Measurements from ENCODE around the gene KBTBD2. TPM values are rescaled to one million over a fixed set of nuclear protein-coding genes. Genes with fewer than 3 reads are reported as not detected.
"Not testable (repeated sequence)": the region's sequence is repeated elsewhere in the genome, so short reads cannot be mapped to it uniquely, and the experiment has no call there.

The KBTBD2 gene
- total RNA-seq, 1 donor from 2014 or later = 52.5 TPM

DNA sequence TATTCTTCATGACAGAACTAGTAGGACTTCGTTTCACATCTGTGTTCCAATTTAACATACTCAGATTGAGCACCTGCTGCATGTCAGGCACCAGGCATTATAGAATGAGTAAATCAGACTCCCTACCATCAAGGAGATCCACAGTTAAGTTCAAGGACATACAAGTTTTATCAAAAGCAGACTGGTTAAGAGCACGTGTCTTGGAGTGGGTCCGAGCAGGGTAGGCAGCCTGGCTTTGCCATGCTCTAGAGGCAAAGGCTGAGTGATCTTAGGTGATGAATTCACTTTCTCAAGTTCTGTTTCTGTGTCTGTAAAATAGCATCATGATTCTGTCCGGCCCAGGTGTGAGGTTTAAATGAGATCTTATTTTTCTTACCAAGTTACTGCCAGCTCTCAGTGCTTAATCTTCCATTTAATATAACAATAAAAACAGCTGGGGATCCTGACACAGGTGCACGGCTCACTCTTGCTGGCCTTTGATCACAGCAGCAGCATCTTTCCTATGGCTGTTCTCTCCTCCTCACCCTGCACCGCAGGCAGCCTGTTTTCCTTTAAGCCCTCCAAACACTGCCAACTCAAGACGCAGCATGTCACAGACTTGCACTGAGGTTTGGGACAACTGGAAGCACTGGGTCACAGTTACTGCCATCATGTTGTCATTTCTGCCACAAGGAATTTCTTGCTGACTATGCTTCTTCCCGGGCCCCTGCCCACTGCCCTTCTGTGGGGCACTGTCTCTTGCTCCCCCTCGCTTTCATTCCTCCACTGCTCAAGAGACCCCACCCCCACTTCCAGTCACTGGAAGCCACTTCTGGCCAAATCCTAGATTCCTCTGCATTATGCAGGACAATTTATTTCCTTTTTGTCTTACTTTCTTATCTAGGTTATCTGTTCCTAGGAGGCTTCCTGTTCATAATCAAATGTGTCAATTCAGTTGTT is 35.5 kb downstream of the KBTBD2 start:
- DNase-seq (ENCODE audit: low read depth) = not testable (repeated sequence)

DNA sequence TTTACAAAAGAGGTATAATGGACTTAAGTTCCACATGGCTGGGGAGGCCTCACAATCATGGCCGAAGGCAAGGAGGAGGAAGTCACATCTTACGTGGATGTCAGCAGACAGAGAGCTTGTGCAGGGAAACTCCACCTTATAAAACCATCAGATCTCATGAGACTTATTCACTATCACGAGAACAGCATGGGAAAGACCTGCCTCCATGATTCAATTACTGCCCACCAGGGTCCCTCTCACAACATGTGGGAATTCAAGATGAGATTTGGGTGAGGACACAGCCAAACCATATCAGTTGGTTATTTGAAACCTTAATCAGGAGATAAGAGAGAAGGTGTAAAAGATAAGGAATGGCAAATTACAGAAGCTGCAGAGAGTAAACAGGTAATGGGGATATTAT is 40.9 kb downstream of the KBTBD2 start:
- DNase-seq (ENCODE audit: low read depth) = not testable (repeated sequence)

DNA sequence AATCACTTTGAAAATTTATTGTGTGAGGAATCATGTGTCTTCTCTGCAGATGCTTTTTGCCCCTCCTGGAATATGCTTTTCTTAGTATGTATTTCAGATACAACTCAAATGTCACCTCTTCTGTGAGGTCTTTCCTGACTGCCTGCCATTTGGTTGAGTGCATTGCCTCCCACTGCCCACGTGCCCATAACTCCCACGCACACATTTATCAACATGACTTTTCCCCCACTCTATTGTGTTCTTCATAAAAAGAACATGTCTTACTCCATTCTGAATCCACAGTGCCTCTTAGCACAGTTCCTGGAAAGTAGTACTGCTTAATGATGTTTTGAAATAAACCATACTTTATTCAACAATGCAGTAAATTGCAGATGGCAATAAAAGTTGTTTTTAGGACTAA is 42.9 kb downstream of the KBTBD2 start:
- not testable (repeated sequence) for DNase-seq (ENCODE audit: low read depth)

DNA sequence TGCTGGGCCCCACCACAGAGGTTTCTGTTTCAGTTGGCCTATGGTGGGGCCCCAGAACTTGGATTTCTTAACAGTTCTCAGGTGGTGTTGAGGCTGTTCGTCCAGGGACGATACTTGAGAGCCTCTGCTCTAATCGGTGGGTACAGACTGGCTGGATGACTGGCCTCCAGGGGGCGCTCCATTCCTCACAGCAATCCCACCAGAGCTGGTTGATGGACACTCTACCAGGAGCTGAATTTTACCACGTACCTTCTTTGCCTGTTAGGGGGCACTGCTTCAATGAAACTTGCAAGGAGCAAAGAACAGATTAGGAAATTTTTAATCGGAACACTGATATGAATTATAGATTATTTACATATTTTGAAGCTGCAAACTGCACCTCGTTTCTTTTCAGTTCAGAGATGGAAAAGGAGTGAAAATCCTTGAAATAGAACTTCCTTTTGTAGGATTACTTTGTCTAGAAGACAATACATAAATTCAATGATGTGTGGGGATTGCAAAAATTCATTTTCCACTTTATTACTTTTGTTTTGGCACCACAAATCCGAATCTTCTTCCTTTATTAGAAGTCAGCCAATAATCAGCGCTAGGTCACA is 44.8 kb downstream of the KBTBD2 start:
- peak; percentile 69 for DNase-seq (ENCODE audit: low read depth)

DNA sequence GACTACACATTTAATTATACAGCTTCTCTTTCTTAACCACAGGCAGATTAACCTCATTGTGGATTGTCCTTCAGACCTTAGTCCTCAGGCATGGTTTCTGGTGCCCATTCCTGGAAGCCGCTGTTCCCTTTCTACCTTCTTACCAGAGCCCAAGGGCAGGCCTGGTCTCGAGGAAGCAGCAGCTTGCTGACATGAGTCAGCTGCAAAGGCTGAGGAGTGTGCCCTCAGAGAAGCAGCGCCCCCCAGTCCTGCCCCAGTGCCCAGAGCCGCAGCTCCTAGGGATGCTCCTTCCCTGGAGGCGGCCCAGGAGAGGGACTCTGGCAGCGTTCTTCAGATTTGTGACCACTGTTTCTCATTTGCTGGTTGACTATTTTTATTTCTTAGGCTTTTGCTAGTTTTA is 46.8 kb downstream of the KBTBD2 start:
- DNase-seq (ENCODE audit: low read depth) = peak; percentile 38

DNA sequence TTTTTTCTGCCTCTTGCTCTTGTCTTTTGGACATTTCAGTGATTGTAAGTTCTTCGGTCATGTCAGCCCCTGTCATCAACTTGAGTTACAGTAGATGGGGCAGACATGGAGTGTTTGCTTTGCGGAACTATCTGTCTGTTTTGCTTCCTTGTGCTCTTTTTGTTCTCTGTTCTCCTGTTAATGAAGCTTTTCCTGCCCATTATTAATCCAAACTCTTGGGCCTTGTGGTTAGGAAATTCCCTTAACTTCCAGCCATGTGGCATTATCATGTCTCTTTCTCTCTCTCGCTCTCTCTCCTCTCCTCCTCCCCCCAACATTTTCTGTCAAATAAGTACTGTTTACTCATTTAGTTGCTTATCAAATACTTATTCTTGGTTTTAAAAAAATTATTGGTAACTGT is 47.8 kb downstream of the KBTBD2 start:
- peak; percentile 27 for DNase-seq (ENCODE audit: low read depth)

DNA sequence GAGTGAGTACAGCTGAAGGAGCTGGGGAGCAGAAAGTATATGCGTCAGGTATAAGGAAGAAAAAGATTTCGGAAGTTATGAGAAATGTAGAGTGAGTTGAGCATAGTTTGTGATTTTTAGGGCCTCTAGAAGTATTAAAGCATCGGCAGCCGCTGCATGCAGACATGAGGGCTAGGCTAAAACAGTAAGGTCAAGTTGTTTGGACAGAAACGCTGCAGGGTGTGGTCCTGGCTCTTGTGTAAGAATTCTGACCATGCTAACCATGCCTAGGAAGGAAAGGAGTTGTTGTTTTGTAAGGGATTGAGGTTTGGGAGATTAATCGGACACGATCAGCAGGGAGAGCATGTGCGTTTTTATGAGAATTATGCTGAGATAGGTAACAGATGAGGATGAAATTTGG is 51.7 kb downstream of the KBTBD2 start:
- not testable (repeated sequence) for DNase-seq (ENCODE audit: low read depth)

DNA sequence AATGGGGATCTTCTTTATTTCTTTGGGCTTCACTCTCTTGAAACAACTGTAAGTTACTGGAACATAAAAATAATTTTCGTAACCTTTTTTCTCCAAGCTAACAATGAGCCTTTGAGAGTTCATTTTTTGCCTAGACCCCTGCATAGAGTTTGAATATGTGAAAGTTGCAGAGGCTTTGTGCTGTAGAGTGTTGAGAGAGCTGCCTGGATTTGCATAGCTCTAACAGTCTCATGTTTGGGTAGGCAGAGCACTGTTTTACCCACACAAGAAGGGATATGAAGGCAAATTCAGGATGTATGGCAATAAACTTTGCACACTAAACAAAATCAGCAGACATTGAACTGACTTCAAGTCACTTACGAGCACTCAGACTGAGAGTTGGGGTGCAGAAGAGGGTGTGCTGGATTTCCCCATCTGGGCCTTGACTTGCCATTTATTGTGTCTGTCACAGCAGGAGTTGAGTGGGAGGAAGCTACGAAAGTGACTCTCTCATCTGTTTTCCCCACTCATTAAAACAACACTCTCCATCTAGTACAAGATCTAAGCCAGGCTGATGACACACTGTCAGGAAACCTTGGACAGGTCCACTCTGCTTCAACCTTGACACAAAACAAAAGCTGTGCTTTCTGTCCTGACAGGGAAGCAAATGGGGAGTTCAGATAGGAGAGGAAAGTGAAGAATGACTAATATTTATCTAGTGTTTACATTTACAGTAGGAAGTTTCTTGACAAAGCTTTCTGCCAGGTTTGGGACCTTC is 62.4 kb downstream of the KBTBD2 start:
- not testable (repeated sequence) for DNase-seq (ENCODE audit: low read depth)

Other genes with a start within 250 kb of the KBTBD2 start
- 143 and 157 TPM in 2 replicates for gene FKBP9, start 65.7 kb upstream of the KBTBD2 start, total RNA-seq
- gene NT5C3A, start 171.0 kb upstream of the KBTBD2 start, total RNA-seq = 26.5 and 67.7 TPM in 2 replicates
- 5.7 and 7.1 TPM in 2 replicates for gene RP9, start 217.6 kb upstream of the KBTBD2 start, total RNA-seq
- 12.0 and 23.7 TPM in 2 replicates for gene BBS9, start 237.8 kb upstream of the KBTBD2 start, total RNA-seq

Measured in renal cortical epithelial cell (primary cell).